OCI-M1 (cell line): ENCODE results near the gene ALDH3A1.

ENCODE experiments used
- DNase-seq: peaks from one replicate; lab custom pipeline; 2025; lab: John Stamatoyannopoulos, UW

Gene ALDH3A1

DNA sequence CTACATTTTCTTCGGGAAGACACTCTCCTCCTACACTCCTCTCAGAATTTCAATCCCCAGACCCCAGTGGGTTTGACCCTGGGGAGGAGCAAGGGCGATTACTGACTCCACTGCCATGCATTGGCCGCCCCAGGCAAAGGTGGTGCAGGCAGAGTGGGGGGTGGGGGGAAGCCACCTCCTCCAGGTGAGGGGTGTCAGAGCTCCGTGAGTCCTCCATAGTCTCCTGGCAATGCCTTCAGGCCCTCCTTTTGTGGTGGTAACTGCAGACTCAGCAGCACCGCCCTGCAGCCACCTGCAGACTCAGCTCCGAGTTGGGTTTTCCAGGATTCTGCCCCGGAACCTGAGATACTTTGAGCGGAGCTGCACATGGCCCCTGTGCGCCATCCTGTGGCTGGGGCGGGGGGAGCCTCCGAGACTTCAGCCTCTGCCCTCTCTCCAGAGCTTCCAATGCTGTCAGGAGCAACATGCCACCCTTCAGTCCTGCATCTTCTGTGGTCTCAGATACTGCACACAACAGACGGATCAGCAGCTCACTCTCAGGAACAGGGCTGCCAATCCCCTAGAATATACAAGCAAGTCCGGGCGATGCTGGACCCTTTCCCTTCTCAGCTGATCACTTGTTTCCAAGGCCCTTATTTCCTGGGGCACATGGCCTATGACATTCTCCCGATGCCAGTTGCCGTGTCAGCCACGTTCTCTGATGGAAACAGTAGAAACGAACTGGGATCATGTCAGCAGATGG lies 29.3 kb downstream of the ALDH3A1 start:
- DNase-seq: peak; percentile 14

DNA sequence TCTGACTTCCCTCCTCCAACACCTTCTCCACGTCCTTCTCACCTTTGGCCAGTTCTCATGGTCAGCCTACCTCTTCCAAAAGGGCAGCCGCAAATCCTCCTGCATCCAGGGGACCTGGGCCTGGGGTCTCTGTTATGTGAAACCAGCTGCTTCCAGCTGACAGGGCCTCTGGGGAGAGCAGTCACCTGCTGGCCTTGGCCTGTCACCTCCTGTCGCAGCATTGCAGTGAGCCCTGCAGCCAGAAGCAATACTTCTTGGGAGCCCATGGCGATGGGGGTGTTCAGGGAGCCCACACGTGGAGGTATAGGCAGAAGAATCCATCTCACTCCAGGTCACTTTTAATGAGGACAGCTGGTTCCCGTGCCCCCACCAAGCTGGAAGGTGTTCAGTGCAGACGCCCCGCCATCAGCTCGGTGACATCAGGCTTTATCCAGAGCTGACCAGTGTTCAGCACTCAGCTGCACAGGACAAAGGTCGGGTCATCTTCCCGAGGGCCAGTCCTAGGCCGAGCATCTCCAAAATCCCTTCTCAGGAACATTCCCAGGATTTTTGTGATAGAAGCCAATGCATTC lies 30.0 kb downstream of the ALDH3A1 start:
- DNase-seq: no peak

DNA sequence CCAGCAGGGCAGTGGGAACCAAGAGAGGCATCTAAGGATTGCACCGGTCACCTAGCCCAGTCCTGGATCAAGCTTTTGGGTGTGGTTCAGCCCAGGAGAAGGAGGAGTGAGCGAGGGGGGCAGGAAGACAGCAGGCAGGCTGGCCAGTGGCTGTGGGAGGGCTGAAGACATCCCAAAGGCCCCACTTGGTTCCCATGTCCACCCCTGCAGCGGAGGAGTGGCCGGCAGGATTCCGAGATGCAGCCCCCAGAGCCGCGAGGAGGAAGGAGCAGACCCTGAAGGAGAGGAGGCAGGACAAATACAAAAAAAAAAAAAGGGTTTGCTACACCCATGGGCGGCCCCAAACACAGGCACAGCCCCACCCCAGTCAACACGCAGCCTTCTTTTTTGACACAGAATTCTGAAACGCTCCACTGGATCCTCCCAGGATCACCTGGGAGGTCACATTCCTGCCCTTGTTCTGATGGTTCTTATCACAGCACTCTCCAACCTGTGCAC lies 30.6 kb downstream of the ALDH3A1 start:
- no peak for DNase-seq

DNA sequence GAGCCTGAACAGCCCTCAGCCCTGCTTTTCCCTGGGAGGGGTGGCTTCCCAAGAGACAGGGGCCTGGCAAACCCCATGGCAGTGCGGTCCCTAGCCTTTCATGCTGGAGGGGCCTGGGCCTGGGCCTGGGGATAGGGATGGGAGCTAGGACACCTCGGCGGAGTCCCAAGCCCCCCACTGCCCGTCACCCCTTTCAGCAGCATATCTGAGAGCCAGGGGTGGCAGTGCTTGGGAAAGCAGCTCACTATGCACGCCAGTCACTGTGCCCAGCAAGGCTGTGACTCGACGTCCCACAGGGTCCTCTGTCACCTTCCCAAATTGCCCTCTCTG lies 31.1 kb downstream of the ALDH3A1 start:
- DNase-seq: no peak

DNA sequence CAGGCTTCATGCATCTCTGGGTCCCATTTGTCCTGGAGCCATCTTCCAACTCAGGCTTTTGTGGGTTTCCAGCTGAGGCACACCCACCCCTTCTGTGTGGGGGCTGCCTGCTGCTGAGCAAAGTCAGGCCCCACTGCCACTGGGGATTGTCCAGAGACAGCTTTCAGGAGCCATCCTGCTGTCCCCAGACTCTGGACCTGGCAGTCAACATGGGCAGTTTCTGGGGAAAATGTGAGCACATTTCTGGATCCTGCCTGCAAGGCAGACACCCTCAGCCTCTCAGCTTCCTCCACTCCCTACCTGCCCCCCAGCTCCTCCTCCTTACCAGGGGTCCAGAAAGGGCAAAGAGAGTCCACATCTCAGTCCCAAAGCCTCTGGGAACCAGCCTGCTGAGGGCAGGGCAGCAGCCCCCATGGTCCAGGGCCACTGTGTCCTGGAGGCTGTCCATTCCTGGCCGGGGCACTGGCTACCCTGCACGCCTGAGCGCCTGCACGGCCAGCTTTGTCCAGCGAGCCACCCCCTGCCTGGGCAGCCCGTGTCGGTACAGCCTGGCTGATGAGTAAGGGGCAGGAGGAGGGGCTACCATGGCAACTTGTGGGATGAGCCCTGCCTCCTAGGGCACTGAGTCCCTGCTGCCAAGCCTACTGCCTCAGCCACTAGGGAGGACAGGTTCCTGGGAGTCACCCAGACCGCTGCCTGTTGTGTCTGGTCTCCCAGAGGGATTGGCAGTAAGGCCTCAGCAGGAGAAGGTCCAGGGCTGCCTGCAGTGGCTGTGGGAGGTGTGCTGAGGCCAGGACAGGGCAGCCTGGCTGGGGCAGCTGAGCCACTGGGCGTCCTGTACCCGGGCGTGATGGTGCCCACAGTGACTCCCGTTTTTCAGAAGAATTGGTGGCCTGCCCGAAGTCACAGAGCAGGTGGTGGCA lies 31.7 kb downstream of the ALDH3A1 start, which contains the start of gene SLC47A2:
Gene SLC47A2 (minus strand): TSS at position 477 of the 923 bp plus-strand sequence. CDS start 29 bp downstream, at position 448.
- DNase-seq: no peak

DNA sequence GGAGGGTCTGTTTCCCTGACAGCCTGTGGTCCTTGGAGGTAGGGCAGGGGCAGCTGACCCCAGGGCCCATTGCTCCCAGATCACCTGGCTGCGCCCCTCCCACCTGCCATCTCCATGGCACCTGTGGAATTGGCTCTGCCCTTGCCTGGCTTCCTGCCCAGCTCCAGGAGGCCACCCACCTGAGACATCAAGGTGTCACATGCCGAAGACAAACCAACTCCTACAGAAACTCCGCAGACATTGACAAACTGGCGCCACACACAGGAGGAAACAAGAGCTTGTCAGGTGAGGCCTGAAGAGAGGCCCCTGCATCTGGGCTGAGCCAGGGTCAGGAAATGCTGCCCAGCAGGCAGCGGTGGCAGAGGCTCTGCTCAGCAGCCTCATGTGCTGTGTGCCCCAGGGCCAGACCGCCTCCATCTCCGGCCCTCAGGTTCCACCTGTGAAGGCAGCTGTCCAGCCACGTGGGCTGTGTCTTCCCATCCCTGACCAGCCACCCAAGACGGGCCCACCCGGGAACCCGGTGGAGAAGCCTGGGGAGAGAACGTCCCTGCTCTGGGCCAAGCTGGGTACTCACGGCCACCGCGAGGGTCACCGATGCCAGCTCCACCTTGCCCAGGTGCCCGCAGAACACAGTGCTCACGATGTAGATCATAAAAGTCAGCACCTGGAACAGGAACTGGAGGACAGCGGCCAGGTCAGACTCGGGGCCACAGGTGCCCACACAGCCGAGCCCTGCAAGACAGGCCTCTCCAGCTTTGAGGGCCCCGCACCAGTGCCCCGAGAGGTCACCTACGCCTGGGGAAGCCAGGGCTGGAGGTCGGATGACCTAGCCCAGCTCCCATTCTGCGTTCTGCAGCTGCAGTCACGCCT lies 33.3 kb downstream of the ALDH3A1 start:
- DNase-seq: no peak

DNA sequence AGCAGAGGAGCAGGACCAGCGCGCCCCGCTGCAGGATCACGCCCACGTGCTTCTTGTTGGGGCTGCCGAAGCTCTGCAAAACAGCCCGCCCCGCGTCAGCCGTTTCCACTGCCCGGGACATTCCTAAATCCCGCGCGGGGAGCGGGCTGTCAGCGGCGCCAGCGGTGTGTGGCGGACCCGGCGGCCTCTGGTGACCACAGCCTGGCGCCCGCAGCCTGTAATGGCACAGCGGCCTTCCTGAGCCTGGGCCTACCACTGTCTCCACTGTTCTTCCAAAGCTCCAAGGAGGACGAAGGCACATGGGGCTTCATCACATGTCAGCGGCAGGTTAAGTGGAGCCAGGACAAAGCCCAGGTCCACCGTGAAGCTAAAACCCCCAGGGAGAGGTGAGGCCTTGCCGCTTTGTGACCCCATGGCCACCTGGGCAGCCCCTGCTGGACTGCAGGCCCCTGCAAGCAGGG lies 34.2 kb downstream of the ALDH3A1 start:
- no peak for DNase-seq

DNA sequence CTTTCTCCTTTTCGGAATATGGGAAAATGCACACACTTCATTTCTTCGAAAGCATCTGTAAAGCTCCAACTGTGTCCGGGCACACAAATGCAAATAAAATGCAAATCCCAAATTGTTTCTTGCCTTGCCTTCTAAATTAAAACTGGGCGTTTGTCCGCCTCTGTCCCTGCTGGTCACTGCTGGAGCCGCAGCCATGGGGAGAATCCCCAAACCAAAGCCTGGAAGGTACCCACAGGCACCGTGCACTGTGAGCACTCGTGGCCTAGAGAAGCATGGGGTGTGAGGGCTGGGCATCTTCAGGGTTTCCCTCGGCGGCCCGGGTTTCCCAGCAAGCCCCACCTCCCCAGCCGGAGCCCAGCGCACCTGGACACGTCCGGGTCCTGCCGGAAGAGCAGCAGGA lies 34.6 kb downstream of the ALDH3A1 start:
- no peak for DNase-seq

DNA sequence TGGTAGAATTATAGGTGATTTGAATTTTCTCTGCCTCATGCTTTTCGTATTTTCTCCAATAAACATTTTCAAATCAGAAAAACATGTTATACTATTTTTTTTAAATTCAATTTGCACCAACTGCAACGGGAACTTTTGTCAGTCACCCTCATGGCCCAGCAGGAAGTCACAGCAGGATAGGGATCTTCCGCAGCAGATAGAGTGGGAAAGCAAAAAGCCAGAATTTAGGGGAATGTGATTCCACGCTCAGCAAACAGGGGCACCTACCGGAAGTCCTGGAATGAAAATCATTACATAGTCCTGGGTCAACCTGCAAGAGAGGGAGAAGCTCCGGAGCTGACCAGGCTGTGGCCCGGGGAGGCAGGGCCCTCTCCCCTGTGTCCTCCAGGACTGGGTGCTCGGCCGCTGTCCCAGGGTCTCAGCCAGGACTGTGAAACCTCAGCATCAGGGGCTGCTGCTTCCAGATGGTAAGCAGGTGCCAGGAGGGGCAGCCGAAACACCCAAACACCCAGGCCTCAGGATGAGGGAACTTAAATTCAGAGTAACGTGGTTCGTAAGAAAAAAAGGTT lies 35.6 kb downstream of the ALDH3A1 start:
- no peak for DNase-seq

DNA sequence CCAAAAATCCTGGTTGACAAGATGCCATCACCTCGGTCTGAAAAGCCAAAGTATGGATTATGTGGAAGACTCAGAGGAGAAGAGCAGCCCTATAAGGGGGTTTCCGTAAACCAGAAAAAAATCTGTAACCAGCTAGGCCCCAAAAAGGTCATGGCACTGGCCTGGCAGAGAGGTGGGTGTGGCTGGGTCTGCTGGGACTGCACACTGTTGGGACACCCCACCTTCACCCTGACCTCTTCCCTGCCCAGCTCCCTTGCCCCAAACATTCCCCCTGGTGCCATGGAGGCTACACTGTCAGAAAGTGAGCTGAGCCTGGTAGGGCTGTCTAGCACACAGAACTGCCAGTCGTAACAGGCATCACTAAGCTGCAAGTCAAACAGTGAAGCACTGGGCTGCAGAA lies 38.3 kb downstream of the ALDH3A1 start:
- no peak for DNase-seq

DNA sequence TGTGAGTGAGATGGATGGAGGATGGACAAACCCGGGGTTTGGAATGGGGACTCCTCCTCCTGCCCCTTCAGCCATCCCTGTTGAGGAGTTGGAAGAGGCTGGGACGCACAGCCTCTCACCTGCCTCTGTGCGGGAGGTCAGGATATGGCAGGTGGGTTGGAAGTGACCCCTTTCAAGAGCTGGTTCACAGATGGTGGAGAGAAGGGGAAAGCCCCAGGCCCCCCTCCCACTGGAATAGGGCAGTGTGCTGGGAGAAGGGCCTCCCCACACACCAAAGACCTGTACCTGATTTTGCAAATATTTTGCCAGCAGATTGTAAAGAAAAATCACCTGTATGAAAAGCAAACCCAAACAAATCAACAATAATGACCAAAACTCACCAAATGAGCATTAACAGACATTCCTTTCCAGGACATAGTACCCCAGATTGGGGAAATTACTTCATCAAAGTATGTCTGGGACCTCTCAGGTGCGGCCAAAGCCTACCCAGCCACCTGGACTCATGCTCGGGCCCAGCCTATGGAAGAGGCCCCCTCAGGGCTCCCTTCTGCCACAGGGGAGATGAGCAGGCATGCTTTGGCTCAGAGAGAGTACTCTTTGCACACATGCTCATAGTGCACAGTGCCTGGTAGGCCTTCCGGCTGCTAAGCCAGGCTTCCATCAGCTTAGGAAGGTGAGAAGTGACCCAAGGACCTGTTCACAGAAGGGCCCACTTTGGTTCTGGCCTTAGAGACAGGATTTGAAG lies 39.5 kb downstream of the ALDH3A1 start:
- no peak for DNase-seq

DNA sequence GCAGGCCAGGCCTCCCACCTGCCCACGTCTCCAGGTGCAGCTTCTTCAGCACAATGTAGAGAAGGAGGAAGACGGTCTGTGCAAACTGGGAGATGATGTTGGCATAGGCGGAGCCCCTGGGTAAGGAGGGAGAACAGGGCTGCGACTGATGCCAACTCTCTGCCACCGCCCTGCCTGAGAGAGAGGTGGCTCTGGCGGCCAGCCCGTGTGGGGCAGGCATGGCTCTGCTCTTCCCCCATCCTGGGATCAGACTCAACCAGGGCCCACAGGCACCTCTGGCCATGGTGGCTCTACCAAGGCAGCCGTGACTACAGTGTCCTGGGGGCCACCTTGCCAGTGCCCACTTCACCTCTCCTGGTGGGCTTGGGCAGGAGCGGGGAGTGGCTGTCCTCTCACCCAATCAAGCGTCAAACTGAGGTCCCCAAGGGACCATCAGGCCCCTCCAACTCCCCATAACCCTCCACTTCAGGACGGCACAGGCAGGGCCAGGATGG lies 40.3 kb downstream of the ALDH3A1 start:
- no peak for DNase-seq

DNA sequence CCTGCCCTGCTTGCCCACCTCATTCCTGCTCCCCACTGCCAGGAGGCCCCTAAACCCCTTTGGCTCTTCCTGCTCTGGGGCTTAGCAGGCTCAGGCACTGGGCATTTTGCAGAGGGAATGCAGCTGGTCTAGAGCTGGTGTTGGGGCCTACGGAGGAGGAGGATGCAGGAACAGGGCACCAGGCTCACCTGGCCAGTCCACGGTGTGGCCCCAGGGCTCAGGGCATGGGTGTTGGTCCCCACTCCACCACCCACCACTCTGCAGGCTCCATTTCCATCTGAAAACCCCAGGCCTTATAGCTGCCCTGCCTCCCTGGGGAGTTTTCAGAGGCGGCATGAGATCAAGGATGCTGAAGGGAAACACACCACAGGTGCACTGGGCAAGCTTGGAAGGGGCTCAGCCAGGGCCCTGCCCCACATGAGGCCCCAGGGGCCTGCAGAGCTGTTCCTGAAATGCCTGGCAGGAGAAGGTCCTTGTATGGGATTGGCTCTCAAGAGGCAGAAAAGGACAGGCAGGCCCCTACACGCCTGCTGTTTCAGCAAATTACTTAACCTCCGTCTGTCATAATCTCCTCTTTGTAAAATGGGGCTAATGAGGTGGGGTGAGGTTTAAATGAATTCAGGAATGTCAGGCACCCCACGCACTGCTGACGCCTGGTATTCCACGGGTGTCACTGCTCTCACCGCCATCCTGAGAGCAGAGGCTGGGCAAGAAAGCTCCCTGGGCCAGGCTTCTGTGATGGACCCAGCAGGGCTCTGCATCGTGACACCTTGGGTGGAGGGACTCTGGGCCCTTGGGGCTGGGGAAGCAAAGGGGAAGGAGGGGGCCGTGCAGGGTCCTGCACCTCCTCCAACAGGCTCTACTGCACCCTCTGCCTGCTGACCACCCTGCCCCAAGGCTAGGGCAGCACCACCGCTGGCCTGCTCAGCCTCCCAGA lies 41.0 kb downstream of the ALDH3A1 start:
- DNase-seq: no peak

DNA sequence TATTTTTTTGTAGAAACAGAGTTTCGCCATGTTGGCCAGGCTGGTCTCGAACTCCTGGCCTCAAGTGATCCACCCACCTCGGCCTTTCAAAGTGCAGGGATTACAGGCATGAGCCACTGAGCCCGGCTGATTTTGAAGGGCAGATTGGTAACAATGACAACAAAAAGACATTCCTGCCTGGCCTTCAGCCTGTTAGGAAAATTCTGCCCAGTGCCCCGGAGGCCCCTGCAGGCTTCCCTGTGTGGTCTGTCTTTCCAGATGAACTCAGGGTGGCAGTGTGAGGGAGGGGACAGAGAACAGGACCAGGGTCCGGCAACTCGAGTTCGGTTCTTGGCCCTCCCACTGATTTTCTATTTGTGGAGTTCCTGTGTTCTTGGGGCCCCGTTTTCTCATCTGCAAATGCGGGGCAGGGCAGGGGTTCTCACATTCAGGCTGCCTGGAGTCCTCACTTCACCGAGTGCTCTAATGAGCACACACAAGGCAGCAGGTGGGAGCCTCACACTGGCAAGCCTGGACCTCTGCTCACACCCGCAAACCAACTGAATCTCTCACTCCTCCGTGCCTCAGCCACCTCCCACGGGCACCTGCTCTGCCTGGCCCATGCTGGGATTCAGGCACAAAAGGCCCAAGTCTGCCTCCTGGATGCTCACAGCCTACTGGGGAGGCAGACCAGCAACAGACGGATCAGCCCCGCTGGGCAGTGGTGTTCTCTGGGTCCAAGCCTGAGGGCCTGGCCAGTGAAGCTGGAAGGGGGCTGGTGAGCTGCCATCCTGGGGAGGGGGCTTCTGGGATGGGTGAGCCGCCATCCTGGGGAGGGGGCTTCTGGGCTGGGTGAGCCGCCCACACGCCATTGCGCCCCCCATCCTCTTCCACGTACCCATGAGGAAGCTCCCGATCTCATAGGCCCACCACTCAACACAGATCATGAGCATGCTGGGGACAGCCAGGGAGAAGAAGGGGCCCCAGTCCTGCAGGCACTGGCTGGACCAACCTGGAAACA lies 42.0 kb downstream of the ALDH3A1 start:
- no peak for DNase-seq

DNA sequence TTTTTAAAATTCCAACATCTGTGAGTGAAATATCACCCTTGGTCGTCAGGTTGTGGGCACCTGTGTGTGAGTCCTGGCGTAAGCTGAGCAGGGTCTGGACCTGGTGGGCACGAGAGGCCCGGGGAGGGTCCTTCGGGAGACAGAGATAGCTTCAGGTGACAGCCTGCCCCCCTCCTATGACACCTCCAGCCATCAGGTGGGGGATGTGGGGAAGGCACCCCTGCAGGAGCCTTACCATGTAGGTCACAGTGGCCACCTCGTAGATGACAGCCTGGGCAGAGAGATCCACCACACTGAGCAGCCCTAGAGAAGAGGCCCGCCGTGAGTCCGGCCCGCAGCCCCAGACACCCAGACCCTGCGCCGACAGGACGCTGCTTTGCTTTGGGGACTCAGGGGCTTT lies 42.9 kb downstream of the ALDH3A1 start:
- no peak for DNase-seq

DNA sequence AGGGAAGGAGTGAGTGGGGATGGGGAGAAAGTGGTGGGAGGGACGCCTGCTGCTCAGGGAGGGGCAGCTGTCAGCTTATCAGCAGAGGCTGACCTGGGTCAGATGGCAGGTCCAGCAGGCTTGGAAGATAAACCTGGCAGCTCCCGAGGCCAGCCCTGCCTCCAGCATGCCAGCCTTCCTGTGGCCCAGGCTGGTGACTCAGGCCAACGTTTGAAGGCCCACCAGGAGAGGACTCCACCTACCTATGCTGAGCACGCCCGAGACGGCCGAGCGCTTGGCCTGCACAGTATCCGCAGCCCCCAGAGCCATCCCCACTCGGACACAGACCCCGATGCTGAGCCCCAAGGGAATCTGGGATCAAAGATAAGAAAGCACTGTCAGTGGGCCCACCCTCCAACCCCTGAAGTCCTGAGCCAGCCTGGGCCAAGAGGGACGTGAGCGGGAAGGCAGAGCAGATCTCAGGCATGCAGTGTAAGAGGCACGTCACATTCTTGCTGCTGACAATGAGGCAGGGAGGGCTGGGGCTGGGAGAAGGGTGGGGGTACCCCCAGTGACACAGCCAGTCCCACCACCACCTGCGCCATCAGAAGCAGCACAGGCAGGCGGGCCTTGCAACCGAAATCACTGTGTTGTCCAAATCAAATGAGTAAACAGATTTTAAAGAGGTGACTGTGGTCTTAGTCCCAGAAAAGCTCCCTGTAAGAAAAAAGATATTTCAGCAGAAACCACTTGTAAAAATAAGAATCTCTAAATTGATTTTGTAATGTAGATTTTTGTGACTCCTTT lies 44.1 kb downstream of the ALDH3A1 start:
- no peak for DNase-seq
